Limb (tissue), 2 donors: ENCODE data around the gene ANKLE2.
"Not testable (repeated sequence)": the region's sequence is repeated elsewhere in the genome, so short reads cannot be mapped to it uniquely, and the experiment has no call there.

ENCODE experiments used
- DNase-seq, 2 donors: peaks; one replicate each; pipeline ENCODE4 v3.0.0-alpha.2; 2016; ENCODE audit errors: extremely low spot score in 2 of 2

Gene ANKLE2

DNA sequence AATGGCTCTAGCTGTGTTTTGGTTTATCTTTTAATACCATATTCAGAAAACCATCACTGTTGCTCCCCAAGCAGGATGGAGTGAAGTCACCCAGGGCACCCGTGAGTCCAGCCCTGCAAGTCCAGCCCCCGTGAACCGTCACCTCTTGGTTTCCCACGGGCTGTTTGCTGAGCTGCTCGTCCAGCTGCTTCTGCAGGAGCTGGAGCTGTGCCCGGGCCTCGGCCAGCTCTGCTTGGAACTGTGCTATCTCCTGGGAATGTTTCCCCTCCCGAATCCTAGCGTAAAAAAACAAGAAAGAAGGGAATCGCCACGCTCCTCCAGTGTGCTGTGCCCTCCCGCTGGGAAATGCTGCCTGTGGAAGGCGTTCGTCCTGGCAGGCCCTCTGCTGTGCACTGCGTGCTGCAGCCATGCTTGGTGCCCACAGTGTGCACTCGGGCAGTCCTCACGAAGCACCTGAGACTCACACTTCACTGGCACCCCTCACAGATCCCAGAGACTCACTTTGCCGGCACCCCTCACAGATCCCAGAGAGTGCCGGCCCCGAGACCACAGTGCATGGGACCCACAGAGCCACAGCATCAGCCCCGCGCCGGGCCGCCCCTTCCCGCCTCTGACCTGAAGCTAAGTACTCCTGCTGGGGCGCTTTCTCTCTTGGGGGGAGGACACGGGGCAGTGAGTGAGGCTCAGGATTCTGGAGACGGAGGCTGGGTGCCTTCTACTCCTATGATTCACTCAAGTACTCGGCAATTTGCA lies 15.4 kb upstream of the ANKLE2 start:
- DNase-seq = no peak

DNA sequence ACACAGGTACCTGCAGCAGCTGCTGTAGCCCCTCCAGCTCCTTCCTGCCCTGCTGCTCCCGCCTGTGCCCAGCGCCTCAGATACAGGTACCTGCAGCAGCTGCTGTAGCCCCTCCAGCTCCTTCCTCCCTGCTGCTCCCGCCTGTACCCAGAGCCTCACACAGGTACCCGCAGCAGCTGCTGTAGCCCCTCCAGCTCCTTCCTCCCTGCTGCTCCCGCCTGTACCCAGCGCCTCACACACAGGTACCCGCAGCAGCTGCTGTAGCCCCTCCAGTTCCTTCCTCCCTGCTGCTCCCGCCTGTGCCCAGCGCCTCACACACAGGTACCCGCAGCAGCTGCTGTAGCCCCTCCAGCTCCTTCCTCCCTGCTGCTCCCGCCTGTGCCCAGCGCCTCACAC lies 14.6 kb upstream of the ANKLE2 start:
- not testable (repeated sequence) for DNase-seq

DNA sequence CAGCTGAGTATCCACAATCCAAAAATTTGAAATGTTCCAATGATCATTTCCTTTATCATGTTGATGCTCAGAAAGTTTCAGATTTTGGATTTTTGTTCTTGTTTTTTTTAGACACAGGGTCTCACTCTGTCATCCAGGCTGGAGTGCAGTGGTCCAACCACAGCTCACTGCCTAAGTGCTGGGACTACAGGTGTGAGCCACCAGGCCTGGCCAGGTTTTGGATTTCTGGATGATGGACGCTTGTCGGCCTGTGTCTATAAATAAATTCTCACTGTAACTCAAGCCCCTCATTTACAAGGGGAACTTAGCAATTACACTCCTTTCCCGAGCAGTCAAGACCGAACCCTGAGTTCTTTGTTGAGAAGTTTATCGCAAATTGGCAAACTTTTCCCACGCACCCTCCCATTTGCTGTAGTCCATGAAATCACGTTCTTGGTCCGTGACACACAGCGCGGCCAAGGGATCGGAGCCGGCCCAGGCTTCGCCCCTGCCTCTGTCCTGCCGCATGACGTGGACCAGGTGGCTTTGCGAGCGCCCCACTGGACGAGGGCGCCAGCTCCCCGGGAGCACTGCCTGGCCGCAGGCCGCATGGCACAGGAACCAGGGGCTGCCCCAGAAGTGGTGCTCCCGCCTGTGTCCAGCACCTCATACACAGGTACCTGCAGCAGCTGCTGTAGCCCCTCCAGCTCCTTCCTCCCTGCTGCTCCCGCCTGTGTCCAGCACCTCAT lies 14.0 kb upstream of the ANKLE2 start:
- no peak for DNase-seq

GRCh38 chr12:132774646-132775275 lies 13.1 kb upstream of the ANKLE2 start:
- no peak for DNase-seq

- no peak for DNase-seq
Measured at GRCh38 chr12:132774159-132774558, 12.5 kb upstream of the ANKLE2 start.

DNA sequence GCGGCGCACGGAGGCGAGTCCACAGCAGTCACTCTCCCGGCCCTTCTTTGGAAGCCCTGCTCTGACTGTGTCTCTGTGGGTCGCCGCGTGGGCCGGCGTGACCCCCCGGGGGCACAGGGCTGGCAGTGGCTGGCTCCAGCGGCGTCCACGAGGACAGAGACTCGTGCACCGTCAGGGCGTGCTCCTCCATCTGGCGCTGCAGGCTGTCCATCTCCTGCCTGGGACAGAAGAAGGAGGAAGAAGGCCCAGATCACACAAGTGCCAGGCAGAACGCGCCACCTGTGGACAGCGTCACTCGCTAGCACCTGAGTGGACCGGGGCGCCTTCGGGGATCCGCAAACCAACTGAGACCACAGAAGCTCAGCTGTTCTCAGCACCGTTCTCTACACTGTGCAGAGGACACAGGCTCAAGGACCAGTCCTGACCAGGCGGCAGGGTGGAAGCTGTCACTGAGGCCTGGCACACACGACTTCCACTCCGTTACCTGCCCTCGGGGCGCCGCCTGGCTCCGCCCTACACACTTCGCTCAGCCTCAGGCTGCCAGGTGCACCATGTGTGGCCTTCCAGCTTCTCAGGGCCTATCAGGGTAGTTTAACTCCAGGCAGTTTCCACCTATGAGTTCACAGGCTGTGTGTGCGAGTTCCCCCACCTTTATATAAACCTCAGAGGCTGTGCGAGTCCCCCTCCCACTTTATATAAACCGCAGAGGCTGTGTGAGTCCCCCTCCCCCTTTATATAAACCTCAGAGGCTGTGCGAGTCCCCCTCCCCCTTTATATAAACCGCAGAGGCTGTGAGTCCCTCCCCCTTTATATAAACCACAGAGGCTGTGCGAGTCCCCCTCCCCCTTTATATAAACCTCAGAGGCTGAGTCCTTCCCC lies 11.7 kb upstream of the ANKLE2 start:
- no peak for DNase-seq

DNA sequence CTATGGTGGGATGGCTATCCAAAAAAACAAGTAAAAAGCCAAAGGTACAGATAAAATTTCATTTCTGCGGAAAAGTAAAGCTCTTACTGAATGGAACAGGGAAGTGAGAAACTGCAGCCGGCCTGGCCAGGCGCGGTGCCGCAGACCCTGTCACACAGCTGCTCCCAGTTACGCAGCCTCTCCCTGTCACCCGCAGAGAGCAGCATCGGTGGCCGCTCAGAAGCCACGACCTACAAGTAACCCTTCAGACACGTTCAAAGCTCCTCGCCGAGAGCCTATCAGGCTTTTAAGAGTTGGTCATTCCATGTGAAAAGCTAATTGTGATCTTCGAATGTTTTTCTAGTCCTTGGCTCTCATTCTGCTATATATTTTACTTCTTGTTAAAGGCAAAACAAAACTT lies 11.0 kb upstream of the ANKLE2 start:
- no peak for DNase-seq

- no peak for DNase-seq
Measured at GRCh38 chr12:132771126-132771838, 9.7 kb upstream of the ANKLE2 start.

DNA sequence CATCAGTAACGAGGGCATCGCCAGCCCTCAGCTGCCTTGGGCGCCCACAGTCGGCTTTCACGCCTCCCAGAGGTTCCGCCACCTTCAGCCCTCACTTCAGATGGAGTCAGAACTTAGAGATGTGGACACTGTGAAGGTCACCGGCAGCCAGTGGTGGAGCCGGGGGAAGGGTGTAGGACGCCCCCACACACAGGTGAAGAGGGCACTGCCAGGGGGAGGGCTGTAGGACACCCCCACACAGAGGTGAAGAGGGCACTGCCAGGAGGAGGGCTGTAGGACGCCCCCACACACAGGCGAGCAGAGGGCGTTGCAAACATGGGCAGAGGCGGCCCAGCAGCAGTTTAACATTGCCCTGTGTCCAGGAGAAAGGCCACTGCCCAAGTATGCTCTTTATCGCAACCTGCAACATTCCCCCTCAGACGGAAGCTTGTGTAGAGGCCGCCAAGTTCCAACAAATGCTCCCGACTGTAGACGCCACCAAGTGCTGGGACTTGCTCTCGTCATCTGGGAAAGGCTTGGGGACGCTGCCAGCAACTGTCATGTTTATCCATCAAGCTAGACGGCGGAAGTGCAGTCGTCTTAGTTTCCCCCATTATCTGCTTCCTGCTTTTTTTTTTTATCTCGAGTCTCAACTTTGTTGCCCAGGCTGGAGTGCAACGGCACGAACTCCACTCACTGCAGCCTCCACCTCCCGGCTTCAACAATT lies 4.9 kb upstream of the ANKLE2 start:
- DNase-seq = no peak

DNA sequence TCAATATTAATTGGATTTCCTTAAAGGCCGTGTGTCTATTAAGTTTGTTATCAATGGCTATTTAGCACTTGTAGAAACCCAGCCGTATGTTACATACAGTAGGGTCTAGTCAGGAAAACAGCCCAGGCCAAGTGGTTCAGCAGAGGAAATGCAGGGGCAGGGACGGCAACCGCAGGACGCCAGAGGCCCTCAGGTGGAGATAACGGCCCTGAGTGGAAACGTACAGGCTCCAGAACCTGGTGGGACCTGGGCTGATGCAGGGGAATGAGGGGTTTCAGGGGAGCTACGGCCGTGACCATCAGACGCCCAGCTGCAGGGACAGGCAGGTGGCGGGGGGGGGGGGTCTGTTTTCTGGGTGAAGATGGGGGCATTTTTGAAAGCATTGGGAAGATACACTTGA lies 3.7 kb upstream of the ANKLE2 start:
- no peak for DNase-seq

DNA sequence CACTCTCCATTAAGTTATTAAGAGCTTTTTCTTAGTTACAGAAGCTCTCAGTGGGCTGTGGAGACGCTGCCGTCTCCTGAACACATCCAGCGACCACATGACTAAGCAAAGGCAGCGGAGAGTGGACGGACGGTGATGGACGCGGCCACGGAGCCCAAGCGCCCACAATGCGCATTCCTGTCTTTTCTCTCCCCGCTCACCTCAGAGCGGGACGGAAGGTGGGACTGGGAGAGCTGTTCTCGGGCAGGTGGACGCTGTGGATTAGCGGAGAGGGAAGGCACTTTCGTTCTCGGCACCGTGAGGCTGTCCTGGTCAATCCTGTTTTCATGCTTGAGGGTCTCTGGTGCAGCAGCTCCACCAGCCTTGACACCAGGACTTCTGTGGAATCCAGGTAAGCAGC lies 2.6 kb upstream of the ANKLE2 start:
- no peak for DNase-seq

GRCh38 chr12:132761921-132762583 lies 420 bp upstream of the ANKLE2 start:
- peak; percentile 87 to 91 for DNase-seq

DNA sequence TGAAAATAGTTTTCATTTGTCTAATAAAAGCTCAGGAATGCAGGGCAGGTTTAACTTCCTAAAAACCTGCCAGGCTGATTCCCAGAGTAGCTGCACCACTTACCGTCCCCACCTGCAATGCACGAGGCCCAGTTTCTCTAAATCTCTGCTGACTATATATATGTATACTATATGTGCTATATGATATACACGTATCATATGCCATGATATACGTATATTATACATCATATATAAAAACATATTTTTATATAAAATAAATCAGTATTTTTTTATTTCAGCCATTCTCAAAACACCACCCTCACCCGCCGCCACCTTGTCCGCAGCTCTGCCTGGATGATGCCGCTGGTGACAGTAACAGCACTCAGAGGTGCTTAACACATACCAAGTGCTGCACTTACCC lies 2.3 kb downstream of the ANKLE2 start:
- no peak for DNase-seq

- DNase-seq = not testable (repeated sequence)
Measured at GRCh38 chr12:132758825-132759224, 2.8 kb downstream of the ANKLE2 start.

- DNase-seq = no peak
Measured at GRCh38 chr12:132754160-132754932, 7.3 kb downstream of the ANKLE2 start.

DNA sequence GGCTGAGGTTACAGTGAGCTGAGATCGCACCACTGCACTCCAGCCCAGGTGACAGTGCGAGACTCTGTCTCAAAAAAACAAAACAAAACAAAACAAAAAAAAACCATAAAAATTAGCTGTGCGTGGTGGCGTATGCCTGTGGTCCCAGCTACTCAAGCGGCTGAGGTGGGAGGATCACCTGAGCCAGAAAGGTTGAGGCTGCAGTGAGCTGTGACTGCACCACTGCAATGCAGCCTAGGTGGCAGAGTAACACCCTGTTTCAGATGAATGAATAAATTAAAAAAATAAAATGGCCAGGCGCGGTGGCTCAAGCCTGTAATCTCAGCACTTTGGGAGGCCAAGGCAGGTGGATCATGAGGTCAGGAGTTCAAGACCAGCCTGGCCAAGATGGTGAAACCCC lies 8.0 kb downstream of the ANKLE2 start:
- DNase-seq = not testable (repeated sequence)

- no peak for DNase-seq
Measured at GRCh38 chr12:132748319-132748718, 13.3 kb downstream of the ANKLE2 start.

- DNase-seq = no peak
Measured at GRCh38 chr12:132747896-132748295, 13.7 kb downstream of the ANKLE2 start.

- no peak for DNase-seq
Measured at GRCh38 chr12:132747395-132747794, 14.2 kb downstream of the ANKLE2 start.
